Loucy (cell line): ENCODE data around the gene ANXA11.

Experiments
- H2AFZ ChIP-seq: fragments of 200-600 bp; sonication (generic); 2 replicates; pipeline ENCODE4 v1.6.0; 2016; ENCODE audit warnings: antibody characterized with exemption, mild to moderate bottlenecking, low read length, moderate library complexity
- H3F3A ChIP-seq: fragments of 200-600 bp; 2 replicates; pipeline ENCODE4 v1.6.0; 2016; ENCODE audit warnings: antibody characterized with exemption, low read depth, mild to moderate bottlenecking
- H3K27me3 ChIP-seq: fragments of 200-600 bp; sonication (generic); 2 replicates; pipeline ENCODE4 v1.6.1; 2014; ENCODE audit warnings: low read length, mild to moderate bottlenecking; ENCODE audit not compliant: insufficient read depth, poor library complexity, severe bottlenecking
- H3K36me3 ChIP-seq: fragments of 200-600 bp; sonication (generic); 2 replicates; pipeline ENCODE4 v1.6.1; 2016; ENCODE audit warnings: low read length; ENCODE audit not compliant: insufficient read depth
- H3K4me1 ChIP-seq: fragments of 200-600 bp; sonication (generic); 2 replicates; pipeline ENCODE4 v1.5.1; 2014; ENCODE audit warnings: low read length, mild to moderate bottlenecking; ENCODE audit not compliant: insufficient read depth, poor library complexity, severe bottlenecking
- H3K4me2 ChIP-seq: fragments of 200-600 bp; sonication (generic); 2 replicates; pipeline ENCODE4 v1.6.0; 2014; ENCODE audit warnings: antibody characterized with exemption, low read length, low read depth, mild to moderate bottlenecking; ENCODE audit not compliant: poor library complexity, severe bottlenecking
- H3K4me3 ChIP-seq: fragments of 200-600 bp; sonication (generic); 2 replicates; pipeline ENCODE4 v1.5.1; 2014; ENCODE audit warnings: low read length, mild to moderate bottlenecking, mixed read lengths; ENCODE audit not compliant: poor library complexity, severe bottlenecking
- H3K79me2 ChIP-seq: fragments of 200-600 bp; sonication (generic); 2 replicates; pipeline ENCODE4 v1.6.1; 2014; ENCODE audit warnings: low read length; ENCODE audit not compliant: insufficient read depth
- H3K9ac ChIP-seq: fragments of 200-600 bp; sonication (generic); 2 replicates; pipeline ENCODE4 v1.6.0; 2014; ENCODE audit warnings: mild to moderate bottlenecking, low read depth, low read length, moderate library complexity; ENCODE audit not compliant: poor library complexity, severe bottlenecking
- H3K9me2 ChIP-seq: fragments of 200-600 bp; sonication (generic); replicated peaks from 2 replicates; pipeline ENCODE4 v1.6.1; 2016; ENCODE audit warnings: low read depth, low read length, mixed read lengths
- H3K9me3 ChIP-seq: fragments of 200-600 bp; sonication (generic); 2 replicates; pipeline ENCODE4 v1.6.1; 2014; ENCODE audit warnings: mild to moderate bottlenecking, antibody characterized with exemption, low read length, low read depth; ENCODE audit not compliant: insufficient read depth
- H4K20me1 ChIP-seq: fragments of 200-600 bp; sonication (generic); 2 replicates; pipeline ENCODE4 v1.6.0; 2014; ENCODE audit warnings: antibody characterized with exemption, low read length, mild to moderate bottlenecking; ENCODE audit not compliant: insufficient read depth, poor library complexity, severe bottlenecking
- EZH2phosphoT487 ChIP-seq: fragments of 200-600 bp; IDR thresholded peaks from 2 replicates; pipeline ENCODE4 v1.6.1; 2018; ENCODE audit warnings: antibody characterized with exemption, mild to moderate bottlenecking, moderate library complexity, borderline replicate concordance
- TF ChIP-seq, protein P1 (sequence below): fragments of 200-600 bp; sonication (generic); conservative IDR thresholded peaks from 2 replicates; pipeline ENCODE4 v1.5.1; 2014; ENCODE audit warnings: mild to moderate bottlenecking, antibody characterized with exemption, low read length

The ANXA11 gene

DNA sequence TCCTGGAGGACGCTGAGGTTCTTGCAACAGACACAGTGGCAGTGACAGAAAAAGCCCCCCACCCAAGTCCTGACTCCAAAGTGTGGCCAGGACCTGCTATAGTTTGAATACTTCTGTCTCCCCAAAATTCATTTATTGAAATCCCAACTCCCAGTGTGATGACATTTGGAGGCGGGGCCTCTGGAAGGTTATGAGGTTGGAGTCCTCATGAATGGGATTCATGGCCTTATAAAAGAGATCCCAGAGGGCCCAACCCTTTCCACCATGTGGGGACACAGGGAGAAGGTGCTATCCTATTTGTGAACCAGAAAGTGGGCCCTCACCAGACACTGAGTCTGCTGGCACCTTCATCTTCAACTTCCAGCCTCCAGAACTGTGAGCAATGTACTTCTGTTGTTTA lies 18.3 kb downstream of the ANXA11 start:
- no peak overlapping the region for H2AFZ ChIP-seq
- H3K4me1 ChIP-seq = peaks cover 38% of the 10 kb centered on the region
- H3K9me2 ChIP-seq = no peaks in the 10 kb centered on the region
- no peaks in the 10 kb centered on the region for H4K20me1 ChIP-seq
- no peaks in the 10 kb centered on the region; the same call in 1 of the 2 replicates for H3K36me3 ChIP-seq
- no peaks in the 10 kb centered on the region for H3K27me3 ChIP-seq
- H3K79me2 ChIP-seq = peaks cover 83% of the 10 kb centered on the region
- H3K9ac ChIP-seq = peak overlapping the region; percentile 50
- no peaks in the 10 kb centered on the region for H3K9me3 ChIP-seq
- no peak for TF ChIP-seq EZH2phosphoT487
- TF ChIP-seq, protein P1, sequence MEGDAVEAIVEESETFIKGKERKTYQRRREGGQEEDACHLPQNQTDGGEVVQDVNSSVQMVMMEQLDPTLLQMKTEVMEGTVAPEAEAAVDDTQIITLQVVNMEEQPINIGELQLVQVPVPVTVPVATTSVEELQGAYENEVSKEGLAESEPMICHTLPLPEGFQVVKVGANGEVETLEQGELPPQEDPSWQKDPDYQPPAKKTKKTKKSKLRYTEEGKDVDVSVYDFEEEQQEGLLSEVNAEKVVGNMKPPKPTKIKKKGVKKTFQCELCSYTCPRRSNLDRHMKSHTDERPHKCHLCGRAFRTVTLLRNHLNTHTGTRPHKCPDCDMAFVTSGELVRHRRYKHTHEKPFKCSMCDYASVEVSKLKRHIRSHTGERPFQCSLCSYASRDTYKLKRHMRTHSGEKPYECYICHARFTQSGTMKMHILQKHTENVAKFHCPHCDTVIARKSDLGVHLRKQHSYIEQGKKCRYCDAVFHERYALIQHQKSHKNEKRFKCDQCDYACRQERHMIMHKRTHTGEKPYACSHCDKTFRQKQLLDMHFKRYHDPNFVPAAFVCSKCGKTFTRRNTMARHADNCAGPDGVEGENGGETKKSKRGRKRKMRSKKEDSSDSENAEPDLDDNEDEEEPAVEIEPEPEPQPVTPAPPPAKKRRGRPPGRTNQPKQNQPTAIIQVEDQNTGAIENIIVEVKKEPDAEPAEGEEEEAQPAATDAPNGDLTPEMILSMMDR = no peak
- peak overlapping the region; percentile 70 for H3K4me2 ChIP-seq
- no peaks in the 10 kb centered on the region for H3F3A ChIP-seq
- peak overlapping the region; percentile 54 for H3K4me3 ChIP-seq

DNA sequence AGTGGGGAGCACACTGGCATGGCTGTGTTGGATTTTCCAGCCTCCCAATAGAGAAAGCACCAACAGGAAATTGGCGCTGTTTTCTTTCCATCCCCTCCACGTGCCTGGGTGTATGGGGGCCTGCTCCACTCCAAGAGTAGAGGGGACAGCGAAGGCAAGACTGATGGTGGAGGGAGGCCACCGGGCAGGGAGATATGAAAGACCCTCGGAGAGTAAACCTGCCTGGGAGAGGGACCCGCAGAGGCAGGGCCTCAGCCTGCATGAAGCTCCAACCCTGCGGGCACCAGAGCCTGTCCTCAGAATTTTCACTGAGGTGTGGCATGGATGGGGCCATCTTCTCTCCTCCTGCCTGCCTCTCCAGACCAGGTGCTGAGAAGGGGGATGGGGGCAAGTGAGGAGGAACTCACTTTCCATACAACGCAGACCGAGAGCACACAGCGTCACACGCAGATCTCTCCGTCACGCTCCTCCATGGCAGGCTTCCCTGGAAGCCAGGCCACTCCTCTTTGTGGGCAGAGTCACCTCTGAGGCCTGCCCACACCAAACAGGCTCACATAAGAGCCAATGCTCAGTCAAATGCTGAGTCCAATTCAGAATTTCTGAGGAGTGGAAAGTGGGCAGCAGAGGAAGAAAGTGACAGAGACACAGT lies 18.8 kb downstream of the ANXA11 start:
- Histone ChIP-seq H3K79me2 (peaks cover 83% of the 10 kb centered on the region), H2AFZ (no peak overlapping the region), H3K9me2 (no peaks in the 10 kb centered on the region), H3K27me3 (no peaks in the 10 kb centered on the region), H3F3A (no peaks in the 10 kb centered on the region), H3K9ac (peak overlapping the region; percentile 50), H3K4me1 (peaks cover 38% of the 10 kb centered on the region), H3K4me2 (peak overlapping the region; percentile 70), H3K9me3 (no peaks in the 10 kb centered on the region), H3K4me3 (peak overlapping the region; percentile 54), H3K36me3 (no peaks in the 10 kb centered on the region; the same call in 1 of the 2 replicates), H4K20me1 (no peaks in the 10 kb centered on the region)
- no peak for TF ChIP-seq EZH2phosphoT487

DNA sequence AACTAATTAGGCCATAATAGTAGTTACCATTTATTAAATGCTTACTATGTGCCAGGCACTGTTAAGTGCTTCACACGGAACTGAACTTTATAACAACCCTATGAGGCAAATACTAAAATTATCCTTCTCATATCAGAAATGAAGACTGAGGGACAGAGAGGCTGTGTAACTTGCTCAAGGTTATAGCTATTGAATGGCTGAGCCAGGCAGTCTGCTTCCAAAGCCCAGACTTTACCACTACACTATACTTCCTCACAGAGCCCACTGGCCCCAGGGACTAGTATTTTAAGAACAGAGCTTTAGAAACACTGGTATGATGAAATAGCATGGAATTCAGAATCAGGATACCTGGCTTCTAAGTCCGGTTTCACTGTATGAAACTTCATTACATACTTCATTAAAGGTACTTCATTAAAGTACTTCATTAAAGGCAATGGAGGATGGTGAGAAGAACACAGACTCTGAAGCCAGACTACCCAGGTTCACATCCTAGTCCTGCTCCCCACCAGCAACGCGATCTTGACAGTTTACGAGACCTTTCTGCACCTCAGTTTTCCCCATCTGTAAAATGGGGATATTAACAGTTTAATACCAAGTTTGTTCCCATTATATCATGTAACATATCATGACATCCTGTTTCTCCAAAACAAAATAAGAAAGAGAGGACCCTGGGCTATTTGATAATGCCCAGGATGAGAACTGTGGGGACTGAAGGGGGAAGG lies 19.6 kb downstream of the ANXA11 start:
- no peak overlapping the region for H2AFZ ChIP-seq
- H3K9me2 ChIP-seq = no peaks in the 10 kb centered on the region
- no peaks in the 10 kb centered on the region for H4K20me1 ChIP-seq
- no peak overlapping the region for H3K4me3 ChIP-seq
- H3K4me2 ChIP-seq = peak overlapping the region; percentile 70
- H3F3A ChIP-seq = no peaks in the 10 kb centered on the region
- peaks cover 38% of the 10 kb centered on the region for H3K4me1 ChIP-seq
- no peaks in the 10 kb centered on the region for H3K9me3 ChIP-seq
- H3K36me3 ChIP-seq = no peaks in the 10 kb centered on the region; the same call in 1 of the 2 replicates
- TF ChIP-seq EZH2phosphoT487 = no peak
- TF ChIP-seq, protein P1 = no peak
- H3K9ac ChIP-seq = no peak overlapping the region
- peaks cover 80% of the 10 kb centered on the region for H3K79me2 ChIP-seq
- H3K27me3 ChIP-seq = no peaks in the 10 kb centered on the region
